ENCODE results near the gene PIK3AP1. TPM values are rescaled to one million over a fixed set of nuclear protein-coding genes. Genes with fewer than 3 reads are reported as not detected.

The PIK3AP1 gene
- total and polyA plus RNA-seq, 10 donors: 59.8 to 256 (median 183) TPM

- WGBS, 5 donors: 94 to 96% (median 94%) methylated on average over 4 of the region's 4 CpGs
- no peaks in the 10 kb centered on the region for H3K9me3 ChIP-seq
- H3K36me3 ChIP-seq: peaks cover 0 to 100% (median 89%) of the 10 kb centered on the region in 6 donors
- no peaks in the 10 kb centered on the region for H3K27me3 ChIP-seq (replicated peaks in 1 of 7)
- no peak for DNase-seq
- no peak overlapping the region for H3K27ac ChIP-seq
- H3K4me1 ChIP-seq: peaks cover 0 to 8% (median 0%) of the 10 kb centered on the region in 6 donors
- TF ChIP-seq POLR2AphosphoS5 (IDR thresholded peaks at IDR 0.05) (no peak), CTCF (IDR thresholded peaks at IDR 0.05 in 8 of 11, conservative IDR thresholded peaks at IDR 0.05 in 3 of 11) (no peak), POLR2A (IDR thresholded peaks at IDR 0.05) (no peak)
- intact Hi-C loops (cut with DNase I; ENCODE audit: low total_unique reads): no loop called here
- H3K4me3 ChIP-seq: no peak overlapping the region
Measured at GRCh38 chr10:96606216-96606615, 114.1 kb downstream of the PIK3AP1 start.

GRCh38 chr10:96600337-96600736 is 120.0 kb downstream of the PIK3AP1 start:
- WGBS, 5 donors: 92 to 96% (median 95%) methylated on average over 4 of the region's 4 CpGs
- TF ChIP-seq POLR2A (IDR thresholded peaks at IDR 0.05): no peak
- no peak for TF ChIP-seq POLR2AphosphoS5 (IDR thresholded peaks at IDR 0.05)
- no peak for TF ChIP-seq CTCF (IDR thresholded peaks at IDR 0.05 in 8 of 11, conservative IDR thresholded peaks at IDR 0.05 in 3 of 11)
- H3K4me1 ChIP-seq: no peaks in the 10 kb centered on the region
- no peak overlapping the region for H3K27ac ChIP-seq
- peaks cover 2 to 100% (median 78%) of the 10 kb centered on the region in 6 donors for H3K36me3 ChIP-seq
- no peaks in the 10 kb centered on the region for H3K27me3 ChIP-seq (replicated peaks in 1 of 7)
- intact Hi-C loops (cut with DNase I; ENCODE audit: low total_unique reads): no loop called here
- no peak overlapping the region for H3K4me3 ChIP-seq
- no peak for DNase-seq
- no peaks in the 10 kb centered on the region for H3K9me3 ChIP-seq

GRCh38 chr10:96598846-96599245 is 121.5 kb downstream of the PIK3AP1 start:
- no peak for DNase-seq
- Histone ChIP-seq H3K27me3 (replicated peaks in 1 of 7) (no peaks in the 10 kb centered on the region), H3K4me1 (no peaks in the 10 kb centered on the region), H3K27ac (no peak overlapping the region), H3K9me3 (no peaks in the 10 kb centered on the region), H3K4me3 (no peak overlapping the region), H3K36me3 (peaks cover 2 to 100% (median 81%) of the 10 kb centered on the region in 6 donors)
- intact Hi-C loops (cut with DNase I; ENCODE audit: low total_unique reads): no loop called here
- TF ChIP-seq POLR2AphosphoS5 (IDR thresholded peaks at IDR 0.05): no peak
- TF ChIP-seq CTCF (IDR thresholded peaks at IDR 0.05 in 8 of 11, conservative IDR thresholded peaks at IDR 0.05 in 3 of 11): no peak
- no peak for TF ChIP-seq POLR2A (IDR thresholded peaks at IDR 0.05)
- 78 to 92% (median 90%) methylated on average over 4 of the region's 4 CpGs for WGBS, 5 donors

GRCh38 chr10:96596422-96597407 is 123.6 kb downstream of the PIK3AP1 start:
- Histone ChIP-seq H3K9me3 (no peaks in the 10 kb centered on the region), H3K36me3 (peaks cover 2 to 97% (median 70%) of the 10 kb centered on the region in 6 donors), H3K27ac (no peak overlapping the region), H3K27me3 (replicated peaks in 1 of 7) (no peaks in the 10 kb centered on the region), H3K4me3 (no peak overlapping the region), H3K4me1 (peaks cover 0 to 1% (median 0%) of the 10 kb centered on the region in 6 donors)
- 59 to 78% (median 75%) methylated on average over 1 of the region's 1 CpG for WGBS, 5 donors
- intact Hi-C loops (cut with DNase I; ENCODE audit: low total_unique reads): no loop called here
- DNase-seq: no peak
- no peak for TF ChIP-seq POLR2A (IDR thresholded peaks at IDR 0.05)
- no peak for TF ChIP-seq CTCF (IDR thresholded peaks at IDR 0.05 in 8 of 11, conservative IDR thresholded peaks at IDR 0.05 in 3 of 11)
- TF ChIP-seq POLR2AphosphoS5 (IDR thresholded peaks at IDR 0.05): no peak
